ENCODE data around the gene TCP11L2. TPM values are rescaled to one million over a fixed set of nuclear protein-coding genes. Genes with fewer than 3 reads are reported as not detected.

The TCP11L2 gene
- total RNA-seq, 1 experiment from 2014 or later = 12.1 TPM

GRCh38 chr12:106287364-106287763, 15.2 kb upstream of the TCP11L2 start:
- ATAC-seq (peak; percentile 24), DNase-seq (peak; percentile 73)
- no peaks in the 10 kb centered on the region for H3K9me2 ChIP-seq (replicated peaks; ENCODE audit: low read length)
- H3K9ac ChIP-seq (ENCODE audit: low read length) = no peak overlapping the region; the same call in 1 of the 2 replicates
- TF ChIP-seq EZH2phosphoT487 (IDR thresholded peaks at IDR 0.05; ENCODE audit: borderline replicate concordance, low read length) (no peak), EZH2 (IDR thresholded peaks at IDR 0.05; ENCODE audit: low read length, unreplicated experiment) (no peak)
- TF ChIP-seq, protein P1, sequence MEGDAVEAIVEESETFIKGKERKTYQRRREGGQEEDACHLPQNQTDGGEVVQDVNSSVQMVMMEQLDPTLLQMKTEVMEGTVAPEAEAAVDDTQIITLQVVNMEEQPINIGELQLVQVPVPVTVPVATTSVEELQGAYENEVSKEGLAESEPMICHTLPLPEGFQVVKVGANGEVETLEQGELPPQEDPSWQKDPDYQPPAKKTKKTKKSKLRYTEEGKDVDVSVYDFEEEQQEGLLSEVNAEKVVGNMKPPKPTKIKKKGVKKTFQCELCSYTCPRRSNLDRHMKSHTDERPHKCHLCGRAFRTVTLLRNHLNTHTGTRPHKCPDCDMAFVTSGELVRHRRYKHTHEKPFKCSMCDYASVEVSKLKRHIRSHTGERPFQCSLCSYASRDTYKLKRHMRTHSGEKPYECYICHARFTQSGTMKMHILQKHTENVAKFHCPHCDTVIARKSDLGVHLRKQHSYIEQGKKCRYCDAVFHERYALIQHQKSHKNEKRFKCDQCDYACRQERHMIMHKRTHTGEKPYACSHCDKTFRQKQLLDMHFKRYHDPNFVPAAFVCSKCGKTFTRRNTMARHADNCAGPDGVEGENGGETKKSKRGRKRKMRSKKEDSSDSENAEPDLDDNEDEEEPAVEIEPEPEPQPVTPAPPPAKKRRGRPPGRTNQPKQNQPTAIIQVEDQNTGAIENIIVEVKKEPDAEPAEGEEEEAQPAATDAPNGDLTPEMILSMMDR (conservative IDR thresholded peaks at IDR 0.05; ENCODE audit: low read depth, low read length) = no peak
- no peak overlapping the region for H3K4me3 ChIP-seq (ENCODE audit: low read length)
- H3K27ac ChIP-seq (ENCODE audit: low read length) = peak overlapping the region; percentile 96
- no peaks in the 10 kb centered on the region for H4K20me1 ChIP-seq (ENCODE audit: low read length)
- H3K79me2 ChIP-seq (ENCODE audit: low read length) = no peaks in the 10 kb centered on the region
- H3K4me1 ChIP-seq (ENCODE audit: insufficient read depth, low read length) = peaks cover 50% of the 10 kb centered on the region
- ChIA-PET POLR2A (ENCODE audit: unreplicated experiment) (no interaction called here), CTCF (no interaction called here)
- H3K9me3 ChIP-seq (ENCODE audit: low read length) = no peaks in the 10 kb centered on the region
- no TSS peak for BruUV-seq (replicated peaks)
- H3K36me3 ChIP-seq (ENCODE audit: low read depth, low read length) = no peaks in the 10 kb centered on the region
- no peaks in the 10 kb centered on the region for H3K27me3 ChIP-seq (ENCODE audit: low read length)
- intact Hi-C loops (cut with micrococcal nuclease) = loop anchor here (1.0 to 10.0 kb wide), 5 partner anchors 14 to 1073 kb away; partner anchors contain the start of gene CKAP4
- no peak overlapping the region for H2AFZ ChIP-seq (ENCODE audit: low read length)
- peaks cover 13% of the 10 kb centered on the region for H3F3A ChIP-seq (ENCODE audit: low read length, unreplicated experiment)
- H3K4me2 ChIP-seq (ENCODE audit: low read length) = peak overlapping the region; percentile 51

GRCh38 chr12:106288101-106288493, 14.4 kb upstream of the TCP11L2 start:
- H3K79me2 ChIP-seq (ENCODE audit: low read length) = no peaks in the 10 kb centered on the region

More at GRCh38 chr12:106288101-106288493, 14.4 kb upstream of the TCP11L2 start:
- H3K9me2 ChIP-seq (replicated peaks; ENCODE audit: low read length) = no peaks in the 10 kb centered on the region
- peak; percentile 4 for ATAC-seq
- H3K36me3 ChIP-seq (ENCODE audit: low read depth, low read length) = no peaks in the 10 kb centered on the region
- no peaks in the 10 kb centered on the region for H4K20me1 ChIP-seq (ENCODE audit: low read length)
- H3K27me3 ChIP-seq (ENCODE audit: low read length) = no peaks in the 10 kb centered on the region
- H3K4me2 ChIP-seq (ENCODE audit: low read length) = peak overlapping the region; percentile 51
- intact Hi-C loops (cut with micrococcal nuclease) = loop anchor here (1.0 to 10.0 kb wide), 4 partner anchors 8 to 1073 kb away; no protein-coding TSS in a partner anchor
- H2AFZ ChIP-seq (ENCODE audit: low read length) = no peak overlapping the region
- H3K4me3 ChIP-seq (ENCODE audit: low read length) = no peak overlapping the region
- H3F3A ChIP-seq (ENCODE audit: low read length, unreplicated experiment) = peaks cover 13% of the 10 kb centered on the region
- H3K9ac ChIP-seq (ENCODE audit: low read length) = peak overlapping the region; percentile 14; the same call in 1 of the 2 replicates
- peaks cover 50% of the 10 kb centered on the region for H3K4me1 ChIP-seq (ENCODE audit: insufficient read depth, low read length)
- CTCF ChIA-PET = no interaction called here
- H3K9me3 ChIP-seq (ENCODE audit: low read length) = no peaks in the 10 kb centered on the region
- BruUV-seq (replicated peaks) = TSS peak; percentile 79
- POLR2A ChIA-PET (ENCODE audit: unreplicated experiment) = no interaction called here
- TF ChIP-seq, protein P1 (conservative IDR thresholded peaks at IDR 0.05; ENCODE audit: low read depth, low read length) = no peak
- TF ChIP-seq EZH2phosphoT487 (IDR thresholded peaks at IDR 0.05; ENCODE audit: borderline replicate concordance, low read length) = no peak
- TF ChIP-seq EZH2 (IDR thresholded peaks at IDR 0.05; ENCODE audit: low read length, unreplicated experiment) = no peak
- no peak for DNase-seq
- peak overlapping the region; percentile 96 for H3K27ac ChIP-seq (ENCODE audit: low read length)

Measured in PC-3 (cell line).